Measurements from ENCODE around the gene TRAIP. TPM values are rescaled to one million over a fixed set of nuclear protein-coding genes. Genes with fewer than 3 reads are reported as not detected.

Gene TRAIP
- total RNA-seq, 4 donors from 2014 or later: 0.84 to 1.4 (median 1.3) TPM; not detected in 1

DNA sequence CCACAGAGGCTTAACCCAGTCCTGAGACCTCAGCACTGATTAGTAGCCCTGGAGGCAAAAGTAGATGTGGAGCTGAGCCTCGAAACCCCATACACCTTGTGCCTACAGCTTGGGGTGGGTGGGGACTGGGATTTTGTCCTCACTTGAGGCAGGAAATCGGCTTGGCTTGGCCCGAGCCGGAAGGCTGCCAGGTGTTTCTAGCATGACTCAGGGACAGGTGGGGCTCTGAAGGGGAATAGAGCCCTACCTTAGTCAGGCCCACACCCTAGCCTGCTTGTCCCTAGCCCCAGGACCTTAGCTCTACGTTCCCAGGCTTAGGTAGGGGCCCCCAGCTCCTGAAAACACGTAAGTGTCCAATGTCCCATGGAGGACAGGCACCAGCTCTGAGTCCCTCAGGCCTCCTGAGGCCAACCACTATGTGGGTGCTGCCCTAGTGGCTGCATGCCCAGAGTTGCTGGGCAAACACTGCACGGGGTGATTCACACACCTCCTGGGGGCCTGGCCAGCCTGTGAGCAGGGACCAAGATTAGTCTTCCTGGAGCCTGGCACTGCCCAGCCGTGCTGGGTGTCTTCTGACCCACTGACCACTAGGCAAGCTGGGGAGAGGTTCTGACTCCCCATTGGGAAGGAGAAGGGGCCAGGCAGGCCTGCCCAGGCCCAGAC lies 44.3 kb upstream of the TRAIP start:
- no peak overlapping the region for H3K27ac ChIP-seq (replicated peaks in 1 of 4)
- peaks cover 19 to 49% (median 41%) of the 10 kb centered on the region in 4 donors for H3K4me1 ChIP-seq
- H3K27me3 ChIP-seq: no peaks in the 10 kb centered on the region
- no peaks in the 10 kb centered on the region for H3K9me3 ChIP-seq
- H3K36me3 ChIP-seq: peaks cover 0 to 25% (median 7%) of the 10 kb centered on the region in 4 donors
- WGBS: no CpG with 5 or more reads among the region's 8 CpGs
- TF ChIP-seq POLR2AphosphoS5 (IDR thresholded peaks at IDR 0.05): no peak
- no peak for DNase-seq (ENCODE audit: extremely low spot score)
- no peak overlapping the region for H3K4me3 ChIP-seq
- intact Hi-C loops (cut with DNase I): loop anchor here (5.0 kb wide), 1 partner anchor 58 kb away; no protein-coding TSS in a partner anchor

DNA sequence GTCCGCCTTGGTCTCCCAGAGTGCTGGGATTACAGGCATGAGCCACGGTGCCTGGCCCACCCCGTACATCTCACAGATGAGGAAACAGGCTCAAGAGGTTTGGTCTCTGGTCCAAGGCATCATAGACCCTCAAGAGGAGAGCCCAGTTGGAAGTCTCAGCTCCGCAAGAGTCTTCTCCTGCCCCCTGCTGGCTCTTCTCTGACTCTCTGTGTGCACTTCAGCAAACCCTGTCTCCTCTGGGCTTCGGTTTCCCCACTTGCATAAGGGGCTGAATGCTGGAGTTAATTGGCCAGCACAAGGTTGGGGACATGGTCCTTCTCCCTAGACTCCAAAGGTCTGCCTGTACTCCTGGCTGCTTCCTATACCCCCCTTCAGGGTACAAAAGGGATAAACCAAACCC lies 43.5 kb upstream of the TRAIP start:
- 67% methylated on average over 4 of the region's 5 CpGs for WGBS

DNA sequence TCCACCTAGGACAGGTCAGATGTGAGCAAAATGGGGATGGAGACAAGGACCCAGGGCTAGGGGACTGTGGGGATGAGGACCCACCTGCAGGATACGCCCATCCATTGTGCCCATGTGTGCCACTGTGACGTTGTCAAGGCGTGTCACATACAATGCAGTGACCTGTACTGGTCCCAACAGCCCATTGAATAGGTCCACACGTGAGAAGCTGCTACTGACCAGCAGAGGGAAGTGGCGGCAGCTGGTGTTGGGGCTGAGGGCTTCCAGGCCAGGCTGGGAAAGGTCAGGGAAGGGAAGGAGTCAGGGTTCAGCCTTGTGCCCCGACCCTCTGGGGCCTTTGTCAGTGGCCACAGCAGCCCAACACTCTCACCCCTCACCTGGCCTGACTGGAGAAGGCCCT lies 42.6 kb upstream of the TRAIP start:
- Histone ChIP-seq H3K36me3 (peaks cover 0 to 32% (median 14%) of the 10 kb centered on the region in 4 donors), H3K27me3 (no peaks in the 10 kb centered on the region), H3K9me3 (no peaks in the 10 kb centered on the region), H3K4me3 (no peak overlapping the region), H3K4me1 (peaks cover 16 to 39% (median 30%) of the 10 kb centered on the region in 4 donors), H3K27ac (replicated peaks in 1 of 4) (no peak overlapping the region)
- whole genome bisulfite sequencing: 65% methylated on average over 2 of the region's 6 CpGs
- intact Hi-C loops (cut with DNase I): no loop called here
- TF ChIP-seq, protein P1, sequence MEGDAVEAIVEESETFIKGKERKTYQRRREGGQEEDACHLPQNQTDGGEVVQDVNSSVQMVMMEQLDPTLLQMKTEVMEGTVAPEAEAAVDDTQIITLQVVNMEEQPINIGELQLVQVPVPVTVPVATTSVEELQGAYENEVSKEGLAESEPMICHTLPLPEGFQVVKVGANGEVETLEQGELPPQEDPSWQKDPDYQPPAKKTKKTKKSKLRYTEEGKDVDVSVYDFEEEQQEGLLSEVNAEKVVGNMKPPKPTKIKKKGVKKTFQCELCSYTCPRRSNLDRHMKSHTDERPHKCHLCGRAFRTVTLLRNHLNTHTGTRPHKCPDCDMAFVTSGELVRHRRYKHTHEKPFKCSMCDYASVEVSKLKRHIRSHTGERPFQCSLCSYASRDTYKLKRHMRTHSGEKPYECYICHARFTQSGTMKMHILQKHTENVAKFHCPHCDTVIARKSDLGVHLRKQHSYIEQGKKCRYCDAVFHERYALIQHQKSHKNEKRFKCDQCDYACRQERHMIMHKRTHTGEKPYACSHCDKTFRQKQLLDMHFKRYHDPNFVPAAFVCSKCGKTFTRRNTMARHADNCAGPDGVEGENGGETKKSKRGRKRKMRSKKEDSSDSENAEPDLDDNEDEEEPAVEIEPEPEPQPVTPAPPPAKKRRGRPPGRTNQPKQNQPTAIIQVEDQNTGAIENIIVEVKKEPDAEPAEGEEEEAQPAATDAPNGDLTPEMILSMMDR (IDR thresholded peaks at IDR 0.05): no peak
- no peak for TF ChIP-seq EP300 (IDR thresholded peaks at IDR 0.05)
- no peak for TF ChIP-seq POLR2A (IDR thresholded peaks at IDR 0.05; ENCODE audit: low read depth)
- no peak for TF ChIP-seq POLR2AphosphoS5 (IDR thresholded peaks at IDR 0.05)
- no peak for DNase-seq (ENCODE audit: extremely low spot score)

More for the DNA sequence above, 43.5 kb upstream of the TRAIP start:
- intact Hi-C loops (cut with DNase I): loop anchor here (5.0 kb wide), 1 partner anchor 58 kb away; no protein-coding TSS in a partner anchor
- DNase-seq (ENCODE audit: extremely low spot score): no peak
- H3K27ac ChIP-seq (replicated peaks in 1 of 4): no peak overlapping the region
- H3K27me3 ChIP-seq: no peaks in the 10 kb centered on the region
- H3K4me1 ChIP-seq: peaks cover 17 to 43% (median 36%) of the 10 kb centered on the region in 4 donors
- peaks cover 0 to 32% (median 13%) of the 10 kb centered on the region in 4 donors for H3K36me3 ChIP-seq
- H3K9me3 ChIP-seq: no peaks in the 10 kb centered on the region
- no peak overlapping the region for H3K4me3 ChIP-seq
- no peak for TF ChIP-seq POLR2AphosphoS5 (IDR thresholded peaks at IDR 0.05)
- TF ChIP-seq EP300 (IDR thresholded peaks at IDR 0.05): no peak
- TF ChIP-seq, protein P1 (IDR thresholded peaks at IDR 0.05): peak in 1 of 3 experiments; percentile 16

DNA sequence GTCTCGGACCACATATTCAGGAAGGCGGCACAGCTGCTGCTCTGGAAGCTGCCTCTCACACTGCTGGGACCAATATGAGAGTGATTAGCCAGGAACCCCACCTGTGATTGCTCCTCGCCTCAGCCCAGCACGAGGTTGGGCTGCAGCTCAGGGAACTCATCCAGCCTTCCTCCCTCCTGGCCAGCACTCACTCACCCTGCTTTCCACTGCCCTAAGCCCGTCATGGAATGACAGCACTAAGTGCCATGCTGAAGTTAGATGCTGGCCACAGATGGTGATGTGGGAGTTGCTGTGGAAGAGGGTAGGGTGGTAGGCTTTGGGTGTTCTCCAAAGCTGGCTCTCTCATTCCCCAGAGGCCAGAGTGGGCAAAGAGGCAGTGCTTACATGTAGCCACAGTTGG lies 40.0 kb upstream of the TRAIP start:
- Histone ChIP-seq H3K27ac (replicated peaks in 1 of 4) (no peak overlapping the region), H3K36me3 (peaks cover 0 to 32% (median 14%) of the 10 kb centered on the region in 4 donors), H3K4me1 (peaks cover 3 to 12% (median 8%) of the 10 kb centered on the region in 4 donors), H3K4me3 (no peak overlapping the region), H3K9me3 (no peaks in the 10 kb centered on the region), H3K27me3 (no peaks in the 10 kb centered on the region)
- TF ChIP-seq POLR2A (IDR thresholded peaks at IDR 0.05; ENCODE audit: low read depth): no peak
- TF ChIP-seq, protein P1 (IDR thresholded peaks at IDR 0.05): no peak
- no peak for TF ChIP-seq POLR2AphosphoS5 (IDR thresholded peaks at IDR 0.05)
- TF ChIP-seq EP300 (IDR thresholded peaks at IDR 0.05): no peak
- intact Hi-C loops (cut with DNase I): no loop called here
- WGBS: 90% methylated on average over 2 of the region's 5 CpGs
- DNase-seq (ENCODE audit: extremely low spot score): no peak

DNA sequence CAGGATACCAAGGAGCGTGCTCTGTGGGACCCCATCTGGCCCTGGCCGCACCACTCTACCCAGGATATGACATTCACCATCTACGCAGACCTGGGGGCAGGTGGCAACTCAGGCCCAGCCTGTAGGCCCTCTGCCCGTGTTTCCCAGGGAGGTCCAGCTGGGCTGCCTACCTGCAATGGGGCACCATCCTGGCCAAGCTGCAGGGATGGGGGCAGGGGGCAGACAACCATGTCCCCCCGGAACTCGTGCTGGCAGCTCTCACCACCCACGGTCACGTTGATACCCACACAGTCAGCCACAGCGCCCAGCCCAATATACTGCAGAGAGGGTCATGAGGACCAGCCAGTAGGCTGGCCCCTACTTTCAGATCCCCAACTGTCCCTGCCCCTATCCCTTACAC lies 39.4 kb upstream of the TRAIP start:
- TF ChIP-seq POLR2AphosphoS5 (IDR thresholded peaks at IDR 0.05) (no peak), EP300 (IDR thresholded peaks at IDR 0.05) (no peak), POLR2A (IDR thresholded peaks at IDR 0.05; ENCODE audit: low read depth) (no peak)
- TF ChIP-seq, protein P1 (IDR thresholded peaks at IDR 0.05): no peak
- peaks cover 0 to 7% (median 3%) of the 10 kb centered on the region in 4 donors for H3K4me1 ChIP-seq
- H3K27ac ChIP-seq (replicated peaks in 1 of 4): no peak overlapping the region
- intact Hi-C loops (cut with DNase I): no loop called here
- 95% methylated on average over 9 of the region's 9 CpGs for WGBS
- H3K27me3 ChIP-seq: no peaks in the 10 kb centered on the region
- H3K9me3 ChIP-seq: no peaks in the 10 kb centered on the region
- peaks cover 0 to 32% (median 14%) of the 10 kb centered on the region in 4 donors for H3K36me3 ChIP-seq
- DNase-seq (ENCODE audit: extremely low spot score): no peak
- no peak overlapping the region for H3K4me3 ChIP-seq
